Measurements from ENCODE around the gene PDE4B.

The PDE4B gene

DNA sequence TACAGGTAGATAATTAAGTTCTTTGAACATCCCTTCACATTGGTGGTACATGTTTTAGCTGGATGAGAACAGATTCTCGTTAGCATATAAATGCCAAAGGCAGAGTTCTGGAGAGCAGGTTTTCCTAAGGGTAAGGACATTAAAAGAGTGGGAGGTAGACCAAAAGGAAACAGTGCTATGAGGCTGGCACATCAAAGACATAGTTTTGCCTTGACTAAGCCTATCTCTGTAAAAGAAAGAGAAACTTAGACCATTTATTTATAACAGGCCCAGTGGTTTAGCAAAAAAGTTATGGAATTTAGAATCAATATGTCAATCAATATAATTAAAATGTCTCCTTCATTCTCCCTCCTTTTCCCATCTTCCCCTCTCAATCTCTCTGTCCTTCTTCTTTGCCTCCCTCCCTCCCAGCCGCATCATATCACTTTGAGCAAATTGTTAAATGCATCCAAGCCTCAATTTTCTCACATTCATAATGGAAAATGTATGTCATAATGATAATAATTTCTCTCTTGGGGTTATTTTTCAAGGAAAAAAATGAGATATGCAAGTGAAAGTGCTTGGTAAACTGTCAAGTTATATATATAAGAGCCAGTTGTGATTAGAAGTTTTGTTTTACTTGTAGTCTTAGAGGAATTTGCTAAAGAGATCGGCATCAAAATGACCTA is 531.4 kb downstream of the PDE4B start:
- no peak for DNase-seq

DNA sequence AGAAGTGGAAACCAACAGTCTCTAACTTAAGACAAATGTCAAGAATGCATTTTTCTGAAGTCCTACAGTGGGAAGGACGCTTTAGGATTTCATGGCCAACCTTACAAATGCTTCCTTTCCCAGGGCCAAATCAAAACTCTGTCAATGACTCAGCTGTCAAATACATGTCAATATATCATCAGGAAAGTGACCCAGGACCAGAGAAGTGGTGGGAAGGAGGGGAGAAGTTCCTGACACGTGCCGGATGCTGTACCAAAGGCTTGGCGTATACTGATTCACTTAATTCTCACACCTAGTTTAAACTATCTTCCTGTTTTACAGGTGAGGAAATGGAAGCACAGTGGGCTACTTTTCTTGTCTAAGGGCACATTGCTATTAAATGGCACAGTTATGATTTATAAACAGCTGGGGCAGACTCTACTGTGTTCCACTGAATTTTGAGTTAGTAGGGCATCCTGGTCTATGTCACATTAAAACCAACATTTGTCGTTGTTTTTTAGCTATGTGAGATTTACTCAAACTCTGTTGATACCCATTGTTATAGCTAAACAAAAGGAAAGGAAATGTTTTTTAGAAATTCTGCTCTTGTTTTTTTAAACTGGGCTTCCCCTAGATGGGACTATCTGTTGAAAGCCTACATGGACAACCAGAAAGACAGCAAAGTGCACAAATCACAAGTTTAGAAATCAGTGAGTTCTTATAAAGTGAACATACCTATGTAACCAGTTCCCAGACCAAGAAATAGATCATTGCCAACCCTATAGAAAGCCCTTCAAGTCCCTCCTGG is 533.1 kb downstream of the PDE4B start:
- DNase-seq: no peak

DNA sequence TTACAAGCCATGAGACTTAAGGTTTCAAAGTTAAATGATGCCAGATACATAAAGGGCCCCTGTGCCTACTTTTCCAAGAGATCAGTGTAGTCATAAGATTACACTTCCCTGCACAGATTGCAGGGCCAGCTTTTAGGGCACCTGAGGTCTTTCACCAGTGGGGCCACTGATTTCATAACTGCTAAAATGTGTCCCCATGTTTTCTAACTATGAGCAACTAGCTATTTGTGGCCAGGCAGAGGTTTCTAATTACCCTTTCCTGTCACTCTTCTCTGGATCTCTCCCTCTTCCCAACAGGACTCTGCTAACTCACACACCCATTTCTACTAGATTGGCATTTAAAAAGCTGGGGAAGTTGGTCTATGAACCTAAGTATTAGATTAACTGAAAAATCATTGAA is 534.2 kb downstream of the PDE4B start:
- DNase-seq: no peak

DNA sequence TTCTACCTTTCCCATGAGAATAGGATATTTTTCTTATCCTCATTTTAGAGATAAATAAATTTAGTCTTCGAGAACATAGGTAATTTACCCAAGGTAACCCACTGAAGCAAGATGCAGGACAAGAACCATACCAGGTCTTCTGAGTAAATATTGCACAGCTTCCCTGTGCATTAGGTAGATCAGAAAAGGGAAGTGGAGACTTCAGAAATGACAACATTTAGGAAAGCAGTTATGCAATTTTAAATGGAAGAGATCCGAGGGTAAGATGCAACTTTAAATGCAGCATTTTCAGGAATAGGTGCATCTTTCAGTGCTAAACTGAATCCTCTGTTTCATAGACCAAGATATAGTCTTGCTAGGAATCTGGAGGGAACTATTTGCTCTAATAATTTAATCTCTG is 534.9 kb downstream of the PDE4B start:
- no peak for DNase-seq

DNA sequence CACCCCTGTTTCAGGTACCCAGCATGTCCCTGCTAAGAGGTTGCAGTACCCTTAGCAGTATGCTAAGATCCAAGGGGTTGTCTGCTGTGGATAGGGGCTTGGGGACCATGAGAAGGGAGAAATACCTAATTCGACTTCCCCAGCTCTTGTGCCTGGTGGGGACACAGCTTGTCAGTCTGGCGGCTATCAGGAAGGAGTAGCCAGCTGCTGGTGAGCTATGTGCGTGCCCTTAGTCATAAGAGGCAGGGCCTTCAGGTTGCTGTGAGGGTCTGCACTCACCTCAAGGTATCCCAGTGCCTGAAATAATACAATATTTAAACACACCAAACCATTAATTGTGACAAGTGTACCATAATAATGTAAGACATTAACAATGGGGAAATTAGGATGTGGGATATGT is 536.2 kb downstream of the PDE4B start:
- no peak for DNase-seq

DNA sequence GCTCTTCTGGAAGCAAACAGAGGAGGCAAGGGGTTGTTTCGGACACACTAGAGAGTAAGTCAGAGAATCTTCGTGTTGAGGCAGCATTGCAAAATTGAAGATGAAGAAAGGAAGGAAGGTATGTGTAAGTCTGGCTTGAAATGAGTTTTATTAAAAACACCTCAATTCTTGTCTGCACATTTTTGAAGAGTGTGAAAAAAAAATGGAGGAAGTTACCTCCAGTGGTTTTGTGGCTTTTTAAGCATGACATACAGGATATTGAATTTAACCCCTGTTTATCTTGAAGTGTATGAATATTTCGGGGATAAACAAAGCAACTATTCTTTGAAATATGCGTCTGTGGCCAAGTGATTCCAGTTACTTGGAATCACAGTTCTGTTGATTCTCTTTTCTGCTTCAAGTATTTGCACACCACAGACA is 538.0 kb downstream of the PDE4B start:
- no peak for DNase-seq

DNA sequence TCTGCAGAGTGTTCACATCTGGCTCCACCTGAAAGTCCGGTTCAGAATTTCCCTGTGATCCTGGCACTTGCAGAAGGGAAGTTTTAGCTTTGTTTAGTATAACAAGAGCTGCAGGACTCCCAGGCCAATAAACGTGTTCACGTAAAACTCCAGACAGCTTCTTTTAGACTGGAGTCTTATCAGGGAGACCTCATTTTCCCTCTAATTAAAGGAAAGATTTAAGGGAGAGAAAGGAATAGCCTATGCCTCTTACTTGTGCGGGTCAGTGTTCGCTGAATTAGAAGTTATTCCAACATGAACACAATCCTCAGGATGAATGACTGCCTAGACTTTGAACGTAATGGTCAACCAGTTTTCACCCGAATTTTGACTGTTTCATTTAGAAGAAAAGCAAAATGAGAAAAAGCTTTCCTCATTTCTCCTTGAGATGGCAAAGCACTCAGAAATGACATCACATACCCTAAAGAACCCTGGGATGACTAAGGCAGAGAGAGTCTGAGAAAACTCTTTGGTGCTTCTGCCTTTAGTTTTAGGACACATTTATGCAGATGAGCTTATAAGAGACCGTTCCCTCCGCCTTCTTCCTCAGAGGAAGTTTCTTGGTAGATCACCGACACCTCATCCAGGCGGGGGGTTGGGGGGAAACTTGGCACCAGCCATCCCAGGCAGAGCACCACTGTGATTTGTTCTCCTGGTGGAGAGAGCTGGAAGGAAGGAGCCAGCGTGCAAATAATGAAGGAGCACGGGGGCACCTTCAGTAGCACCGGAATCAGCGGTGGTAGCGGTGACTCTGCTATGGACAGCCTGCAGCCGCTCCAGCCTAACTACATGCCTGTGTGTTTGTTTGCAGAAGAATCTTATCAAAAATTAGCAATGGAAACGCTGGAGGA is 539.2 kb downstream of the PDE4B start:
- no peak for DNase-seq

DNA sequence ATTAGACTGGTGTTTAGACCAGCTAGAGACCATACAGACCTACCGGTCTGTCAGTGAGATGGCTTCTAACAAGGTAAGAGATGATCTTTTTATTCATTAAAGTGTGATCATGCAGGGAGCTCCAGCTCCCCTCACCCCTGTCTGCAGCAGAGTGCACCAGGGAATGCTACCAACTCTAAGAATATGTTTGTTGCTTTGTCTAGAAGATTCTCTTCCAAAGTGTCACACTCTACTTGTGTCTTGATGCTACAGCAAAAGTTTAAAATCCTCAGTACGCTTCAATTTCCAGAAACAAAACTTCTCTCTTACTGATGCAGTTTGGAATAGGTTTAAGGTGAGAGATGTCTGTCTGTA is 539.8 kb downstream of the PDE4B start:
- no peak for DNase-seq

DNA sequence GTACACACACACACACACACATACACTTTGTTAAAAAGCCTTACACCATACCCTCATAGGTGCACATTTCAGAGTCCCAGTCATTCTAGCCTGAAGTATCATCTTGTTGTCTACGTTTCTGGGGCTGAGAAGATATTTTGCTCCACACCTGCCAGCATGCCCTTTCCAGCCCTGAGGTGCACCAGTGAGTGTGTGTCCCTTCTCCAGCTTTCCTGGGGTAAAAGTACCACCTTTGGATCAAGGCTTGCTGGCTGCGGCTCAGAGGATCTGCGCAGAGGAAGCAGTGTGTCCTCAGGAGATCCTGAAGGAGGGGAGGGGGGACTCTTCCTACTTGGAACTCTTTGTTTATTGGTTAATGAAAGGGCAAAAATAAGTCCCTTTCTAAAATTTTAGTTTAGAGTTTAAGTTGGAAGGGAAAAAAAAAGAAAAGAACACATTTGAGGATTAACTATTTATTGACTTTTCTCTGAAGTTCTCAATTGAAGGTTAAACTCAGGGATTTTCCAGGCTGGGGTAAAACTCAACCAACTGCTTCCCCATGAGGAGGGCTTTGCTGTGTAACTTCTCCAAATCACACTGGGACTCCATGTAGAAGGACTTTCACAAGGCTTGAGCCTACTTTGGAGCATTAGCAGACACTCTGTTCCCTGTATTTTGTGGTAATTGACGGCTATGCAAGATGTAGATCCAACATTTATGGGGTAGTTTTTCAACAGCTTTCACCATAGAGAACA is 540.9 kb downstream of the PDE4B start:
- DNase-seq: no peak

DNA sequence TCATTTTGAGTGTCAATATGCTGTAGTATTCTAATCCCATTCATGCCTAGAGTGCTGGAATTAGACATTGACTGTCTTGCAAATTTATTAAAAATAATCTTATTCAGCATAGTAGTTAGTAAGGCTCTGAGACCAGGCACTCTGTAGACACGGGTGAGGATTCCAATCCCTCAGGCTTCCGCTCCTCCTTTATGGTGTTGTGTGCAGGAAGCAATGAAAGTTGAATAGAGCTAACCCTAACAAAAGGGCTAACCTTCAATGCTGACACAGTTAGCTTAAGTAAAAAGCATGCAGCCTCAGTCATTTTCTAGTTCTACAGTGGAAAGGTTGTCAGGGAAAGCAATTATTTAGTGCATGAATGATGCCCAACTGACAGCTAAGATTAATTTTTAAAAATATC is 541.6 kb downstream of the PDE4B start:
- no peak for DNase-seq

DNA sequence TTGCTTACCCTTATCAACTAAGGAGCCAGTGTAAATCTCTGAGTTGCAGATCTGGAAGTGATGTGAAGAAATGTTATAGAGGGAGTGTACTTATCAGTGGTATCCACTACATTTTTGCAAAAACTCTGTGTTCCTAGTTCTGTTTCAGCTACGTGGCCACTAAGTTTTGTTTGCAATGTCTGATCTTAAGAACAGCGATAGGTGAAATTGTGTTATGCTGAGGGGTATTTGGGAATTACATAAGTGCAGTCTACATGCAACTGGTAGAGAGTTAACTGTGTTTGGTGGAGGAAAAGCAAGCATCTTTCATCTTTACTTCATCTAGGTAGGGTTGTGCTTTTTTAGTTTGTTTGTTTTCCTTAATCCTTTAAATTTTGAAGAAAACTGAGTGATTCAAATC is 542.4 kb downstream of the PDE4B start:
- DNase-seq: no peak

DNA sequence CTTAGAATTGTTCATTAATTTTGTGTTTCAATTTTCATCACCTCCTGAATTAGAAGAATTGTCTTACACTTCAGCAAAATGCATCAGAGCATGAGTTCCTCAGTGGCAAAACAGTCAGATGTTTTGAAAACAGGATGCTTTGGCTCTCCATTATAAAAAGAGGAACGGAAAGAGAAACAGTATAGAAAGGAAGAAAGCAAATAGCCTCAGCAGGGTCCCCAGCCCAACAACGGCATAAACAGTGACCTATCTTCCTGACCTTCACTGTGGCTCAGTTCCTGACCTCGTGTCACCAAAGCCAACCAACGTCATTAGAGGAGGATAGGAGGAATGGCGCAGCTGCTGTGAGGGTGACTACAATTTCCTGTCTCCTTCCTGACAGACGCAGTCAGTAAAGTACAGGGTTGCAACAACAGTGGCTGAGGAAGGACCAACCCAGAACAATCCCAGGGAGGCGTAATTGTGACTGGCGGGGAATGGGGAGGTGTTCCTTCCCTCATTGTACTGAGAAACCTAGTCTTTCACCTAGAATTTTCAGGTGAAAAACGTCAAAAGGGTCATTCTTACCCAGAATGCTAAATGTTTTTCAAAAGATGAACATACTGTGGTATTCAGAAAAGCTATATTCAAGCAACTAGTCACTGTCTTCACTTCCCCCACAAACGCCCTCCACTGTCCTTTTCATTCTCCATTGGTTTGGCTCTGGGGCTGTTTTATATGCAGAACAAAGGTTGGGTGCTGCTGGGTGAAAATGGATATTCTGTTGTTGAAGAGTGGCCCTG is 543.4 kb downstream of the PDE4B start:
- DNase-seq: no peak

DNA sequence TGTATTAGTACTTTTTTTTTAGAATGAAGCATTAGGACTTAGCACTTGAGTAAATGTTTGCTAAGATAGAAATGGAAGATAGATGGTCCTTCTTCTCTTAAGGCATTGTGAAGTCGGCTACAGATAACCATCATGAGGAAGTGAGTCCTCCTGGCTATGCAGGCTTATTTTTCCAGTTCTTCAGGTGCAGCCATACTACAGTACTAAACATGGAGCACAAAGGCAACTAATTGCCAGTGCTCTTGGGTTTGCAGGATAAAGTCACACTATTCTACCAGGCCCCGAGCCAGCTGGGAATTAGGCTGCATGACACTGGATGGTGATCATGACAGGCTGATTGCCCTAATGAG is 543.9 kb downstream of the PDE4B start:
- DNase-seq: no peak

DNA sequence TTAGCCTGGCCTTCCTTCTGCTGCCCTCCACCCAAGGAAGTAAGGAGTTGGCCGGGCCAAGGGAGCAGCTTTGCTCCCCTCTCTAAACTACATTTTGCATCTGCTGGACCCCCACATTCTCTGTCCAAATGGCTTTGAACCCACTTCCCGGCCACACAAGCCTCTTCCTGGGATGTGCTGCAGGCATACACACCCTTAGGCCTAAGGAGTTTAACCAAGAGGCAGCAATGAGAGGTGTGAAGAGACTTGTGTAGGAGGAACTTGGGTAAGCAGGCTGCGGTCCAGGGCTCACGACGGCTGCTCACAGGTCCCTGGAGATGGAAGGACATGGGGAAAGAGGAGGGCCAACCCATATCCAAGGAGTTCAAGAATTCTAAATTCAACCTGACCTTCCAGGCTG is 544.6 kb downstream of the PDE4B start:
- DNase-seq: no peak

DNA sequence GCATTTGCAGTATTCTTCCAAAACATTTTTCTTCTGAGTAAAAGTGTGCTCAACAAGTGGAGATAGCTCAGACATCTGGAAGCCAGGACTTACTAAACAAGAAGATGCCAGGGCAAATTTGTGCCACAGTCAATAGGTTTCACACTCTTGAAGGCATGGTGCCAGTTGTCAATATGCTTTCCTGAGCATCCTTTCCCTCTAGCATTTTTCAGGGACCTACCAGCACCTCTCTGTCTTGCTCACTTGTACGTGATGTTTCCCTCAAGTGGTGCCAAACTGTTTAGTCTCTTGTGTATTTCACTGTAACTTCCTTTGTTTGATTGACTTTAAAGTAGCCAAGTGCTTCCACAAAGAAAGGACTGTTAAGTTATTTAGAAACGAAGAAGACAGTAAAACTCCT is 547.2 kb downstream of the PDE4B start:
- no peak for DNase-seq

DNA sequence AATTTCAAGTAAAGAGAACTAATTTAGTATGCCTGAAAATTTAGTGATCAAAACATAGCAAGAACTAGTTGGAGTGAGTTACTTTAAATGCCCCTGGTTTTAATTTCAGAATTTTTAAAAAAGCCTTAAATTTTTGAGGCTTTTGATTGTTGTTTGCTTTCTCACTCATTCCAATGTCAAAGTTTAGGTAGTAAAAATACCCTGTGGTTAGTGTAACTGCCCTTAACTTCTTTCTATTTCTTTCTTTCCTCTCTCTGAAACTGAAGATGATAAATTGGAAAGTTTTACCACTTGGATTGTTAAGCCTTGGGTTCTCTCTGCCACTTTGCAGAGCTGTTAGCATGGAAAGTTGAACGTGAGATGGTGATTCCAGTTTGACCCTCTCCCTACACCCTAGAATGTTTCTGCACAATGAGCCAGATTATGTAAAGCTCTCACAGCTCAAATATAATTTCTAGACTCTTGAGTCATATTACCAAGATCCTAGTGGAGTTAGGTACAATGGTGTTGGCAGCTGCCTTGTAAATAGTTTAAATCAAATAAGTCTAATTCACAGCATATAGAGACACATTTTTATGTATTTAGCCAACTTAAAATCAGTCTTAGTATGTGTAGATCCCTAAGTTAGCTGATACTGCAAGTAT is 548.9 kb downstream of the PDE4B start:
- no peak for DNase-seq

DNA sequence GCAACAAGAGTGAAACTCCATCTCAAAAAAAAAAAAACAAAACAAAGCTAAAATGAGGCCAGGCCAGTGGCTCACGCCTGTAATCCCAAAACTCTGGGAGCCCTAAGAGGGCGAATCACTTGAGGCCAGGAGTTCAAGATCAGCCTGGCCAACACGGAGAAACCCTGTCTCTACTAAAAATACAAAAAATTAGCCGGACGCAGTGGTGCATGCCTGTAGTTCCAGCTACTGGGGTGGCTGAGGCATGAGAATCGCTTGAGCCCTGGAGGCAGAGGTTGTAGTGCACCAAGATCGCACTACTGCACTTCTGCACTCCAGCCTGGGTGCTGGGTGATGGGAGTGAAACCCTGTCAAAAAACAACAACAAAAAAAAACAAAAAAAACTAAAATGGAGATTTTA is 550.0 kb downstream of the PDE4B start:
- DNase-seq: no peak

DNA sequence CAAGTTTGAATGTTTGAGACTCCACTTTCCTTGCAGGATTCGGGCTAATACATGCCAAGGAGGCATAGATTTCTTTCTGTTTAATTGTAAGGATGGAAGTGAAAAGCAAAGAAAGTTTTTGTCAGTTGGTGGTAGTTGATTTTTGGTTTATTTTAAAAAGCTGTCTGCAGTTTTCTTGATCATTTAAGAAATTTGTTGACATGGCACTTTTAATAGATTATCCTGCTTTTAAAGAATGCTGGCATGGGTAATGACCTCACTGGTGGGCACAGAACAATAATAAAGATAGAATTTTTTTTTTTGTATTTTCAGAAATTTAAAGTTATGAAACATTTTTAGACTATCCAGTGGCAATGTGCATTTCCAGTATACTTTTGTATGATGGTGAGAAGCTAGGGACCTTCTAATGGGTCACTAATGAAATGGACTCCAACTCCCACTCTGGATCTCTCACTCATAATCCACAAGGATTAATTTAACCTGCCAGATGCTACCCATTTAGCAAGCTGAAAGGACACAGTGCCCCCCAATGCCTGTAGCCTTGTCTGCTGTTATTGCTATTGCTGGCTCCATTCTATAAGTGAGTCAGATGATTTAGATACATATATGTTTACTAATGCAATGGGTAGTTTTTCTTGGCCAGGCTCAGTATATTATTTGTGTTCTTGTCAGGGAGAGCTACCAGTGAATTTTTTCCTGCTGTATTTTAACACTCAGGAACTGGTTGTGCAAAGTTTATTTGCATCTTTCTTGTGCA is 551.1 kb downstream of the PDE4B start:
- DNase-seq: no peak

DNA sequence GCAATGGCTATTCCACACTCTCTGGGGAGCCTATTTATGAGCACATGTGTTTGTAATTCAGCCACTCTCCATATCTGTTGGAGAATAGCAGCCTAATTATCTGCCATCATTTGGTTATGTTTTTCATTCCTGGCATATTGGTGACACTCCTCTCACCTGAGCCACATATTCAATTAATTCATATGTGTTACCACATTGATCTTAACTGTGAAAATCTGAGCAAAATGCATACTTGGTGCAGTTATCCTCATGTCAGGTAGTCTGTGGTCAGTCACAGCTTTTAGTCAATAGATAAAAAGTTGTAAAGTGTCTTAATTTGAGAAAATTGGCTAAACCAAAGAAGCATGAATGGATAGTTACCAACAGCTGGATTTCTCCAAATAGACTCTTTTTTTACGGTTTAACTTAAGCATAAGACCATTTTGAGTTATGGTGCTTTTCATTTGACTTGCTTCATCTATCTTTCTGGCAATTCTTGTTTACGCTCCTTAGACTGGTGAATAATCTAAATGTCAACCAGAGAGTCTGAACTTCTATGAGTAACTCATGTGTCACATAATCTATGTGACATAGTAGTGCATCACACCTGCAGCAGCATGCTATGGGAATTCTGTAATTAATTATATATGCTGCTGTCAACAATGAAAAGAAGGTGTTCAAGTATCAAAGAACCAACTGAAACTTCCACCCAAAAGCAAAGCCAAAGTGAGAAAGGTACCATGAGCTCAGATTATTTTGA is 553.5 kb downstream of the PDE4B start:
- DNase-seq: no peak

DNA sequence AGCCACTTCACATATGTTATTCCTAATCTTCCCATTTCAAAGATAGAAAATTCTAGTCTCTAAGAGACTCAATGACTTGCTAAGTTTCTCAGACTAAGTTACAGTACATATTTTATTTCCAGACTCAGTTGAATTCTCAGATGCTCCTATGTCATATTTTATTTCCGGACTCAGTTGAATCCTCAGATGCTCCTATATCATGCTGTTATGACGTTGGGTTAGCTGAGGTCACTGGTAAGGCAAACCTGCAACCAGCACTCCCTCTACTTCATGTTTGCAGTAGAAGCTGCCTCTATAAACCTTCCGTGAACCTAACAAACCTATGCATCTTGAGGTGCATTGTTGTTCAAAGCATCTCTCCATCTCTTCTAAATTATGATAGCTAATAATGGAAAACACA is 554.2 kb downstream of the PDE4B start:
- no peak for DNase-seq
